K562 (cell line): ENCODE results near the gene TBL2. TPM values are rescaled to one million over a fixed set of nuclear protein-coding genes. Genes with fewer than 3 reads are reported as not detected.

Source experiments
- ATAC-seq: fragments of 200-7000 bp; cut with Tn5 transposase; 3 replicates; pipeline ENCODE4 v1.9.1; 2020; ENCODE audit warnings: moderate library complexity
- BruUV-seq: library from RNA; stranded (reverse); fragments of 400-500 nt; replicated peaks from 2 replicates; lab custom pipeline; 2021; lab: Mats Ljungman, UMichigan
- CTCF ChIA-PET: fragments of 300-600 bp; formaldehyde crosslinking; extraction: SDS; loops from one replicate; lab custom pipeline; 2021; ENCODE audit warnings: low intra/inter-chr PET ratio; lab: Yijun Ruan, JAX
- POLR2A ChIA-PET: fragments of 300-600, 350-650 bp; sonication (Branson Sonifier 250); formaldehyde crosslinking; extraction: SDS; loops from one replicate; lab custom pipeline; 2021; ENCODE audit warnings: antibody characterized with exemption, inconsistent platforms; lab: Yijun Ruan, JAX
- DNase-seq, 4 experiments: peaks; one replicate each; pipeline versions ENCODE4 v3.0.0 to v3.0.0-alpha.2; 2011 to 2018; ENCODE audit warnings: low spot score in 3 of 4, mixed read lengths in 3 of 4; ENCODE audit errors: extremely low read depth in 1 of 4
- FAIRE-seq: peaks from 2 replicates; lab custom pipeline; 2011; peaks lifted over from hg19 to GRCh38; lab: Jason Lieb, UNC
- H2AFZ ChIP-seq: 2 replicates; pipeline ENCODE4 v1.6.0; 2011; ENCODE audit warnings: low read depth, low read length, control low read depth, inconsistent platforms
- H3K27ac ChIP-seq: fragments of 200-600 bp; 3 replicates; pipeline ENCODE4 v1.8.0; 2011; ENCODE audit warnings: low read depth, mild to moderate bottlenecking, control low read depth, inconsistent platforms, low read length, moderate library complexity, mixed read lengths; ENCODE audit errors: extremely low read depth
- H3K27me3 ChIP-seq, 2 experiments: fragments of 300-600 bp in 1 of 2; 2 replicates in 1 of 2; 3 replicates in 1 of 2; pipeline versions ENCODE4 v1.6.0 to v1.8.0; 2011; ENCODE audit warnings: inconsistent platforms in 2 of 2, low read length in 2 of 2, mild to moderate bottlenecking in 1 of 2, mixed read lengths in 1 of 2, moderate library complexity in 1 of 2; ENCODE audit not compliant: control insufficient read depth in 2 of 2, insufficient read depth in 2 of 2
- H3K36me3 ChIP-seq: fragments of 300-600 bp; 3 replicates; pipeline ENCODE4 v1.8.0; 2011; ENCODE audit warnings: mild to moderate bottlenecking, low read length, inconsistent platforms; ENCODE audit not compliant: control insufficient read depth, insufficient read depth
- H3K4me1 ChIP-seq, 2 experiments: fragments of 200-600 bp in 1 of 2; replicated peaks in 1 of 2; 2 replicates in 1 of 2; 3 replicates in 1 of 2; pipeline versions ENCODE4 v1.5.1 to v1.8.0; 2011; ENCODE audit warnings: inconsistent platforms in 2 of 2, low read length in 2 of 2, mild to moderate bottlenecking in 1 of 2, mixed read lengths in 1 of 2, moderate library complexity in 1 of 2; ENCODE audit not compliant: control insufficient read depth in 2 of 2, insufficient read depth in 2 of 2
- H3K4me2 ChIP-seq: 2 replicates; pipeline ENCODE4 v1.6.1; 2011; ENCODE audit warnings: low read length, control low read depth, inconsistent platforms, mixed read lengths; ENCODE audit not compliant: insufficient read depth
- H3K4me3 ChIP-seq: fragments of 200-600 bp; sonication (generic), shearing (Covaris generic); 2 replicates; pipeline ENCODE4 v1.5.1; 2016; ENCODE audit warnings: control low read depth, inconsistent platforms
- H3K79me2 ChIP-seq: fragments of 200-600 bp; 3 replicates; pipeline ENCODE4 v1.8.0; 2011; ENCODE audit warnings: low read length, inconsistent platforms; ENCODE audit not compliant: control insufficient read depth, insufficient read depth
- H3K9ac ChIP-seq, 2 experiments: 2 replicates each; pipeline versions ENCODE4 v1.6.0 to v1.6.1; 2011; ENCODE audit warnings: low read depth in 2 of 2, low read length in 2 of 2, control low read depth in 1 of 2, inconsistent platforms in 1 of 2, mild to moderate bottlenecking in 1 of 2, mixed read lengths in 1 of 2; ENCODE audit not compliant: insufficient read depth in 1 of 2
- H3K9me1 ChIP-seq: one replicate; pipeline ENCODE4 v1.6.0; 2011; ENCODE audit warnings: inconsistent platforms, mild to moderate bottlenecking, low read length, moderate library complexity; ENCODE audit not compliant: control insufficient read depth, insufficient read depth
- H3K9me3 ChIP-seq: replicated peaks from 2 replicates; pipeline ENCODE4 v1.5.1; 2011; ENCODE audit warnings: low read depth, low read length, inconsistent platforms; ENCODE audit not compliant: control insufficient read depth, insufficient read depth
- H4K20me1 ChIP-seq: replicated peaks from 2 replicates; pipeline ENCODE4 v1.6.1; 2011; ENCODE audit warnings: low read length, inconsistent platforms, mixed read lengths; ENCODE audit not compliant: control insufficient read depth, insufficient read depth
- ARID4B ChIP-seq: sonication (generic); formaldehyde crosslinking; IDR thresholded peaks from 2 replicates; pipeline ENCODE4 v1.8.0; 2022; ENCODE audit warnings: mild to moderate bottlenecking, missing genetic modification reagents
- CBFA2T3 ChIP-seq: fragments of 450-650 bp; IDR thresholded peaks from 2 replicates; pipeline ENCODE4 v1.6.1; 2017
- MYNN ChIP-seq, 2 experiments: sonication (generic); formaldehyde crosslinking in 1 of 2; IDR thresholded peaks; 2 replicates each; pipeline versions ENCODE4 v1.5.0 to v1.6.1; 2016 to 2020; ENCODE audit warnings: antibody characterized with exemption in 1 of 2, missing genetic modification reagents in 1 of 2
- ZNF311 ChIP-seq: fragments of 250-450 bp; sonication (Bioruptor Pico); IDR thresholded peaks from 2 replicates; pipeline ENCODE4 v1.4.0; 2020; ENCODE audit warnings: mild to moderate bottlenecking, moderate library complexity
- ZNF518B ChIP-seq: fragments of 250-450 bp; sonication (Bioruptor Pico); IDR thresholded peaks from 2 replicates; pipeline ENCODE4 v1.5.0; 2021; ENCODE audit warnings: mild to moderate bottlenecking, moderate library complexity
- WGBS: fragments of 100-300 bp; shearing (Covaris generic); methylation state at CpG from one replicate; pipeline ENCODE4 v1.1.6; 2016; ENCODE audit warnings: low coverage, mixed read lengths; ENCODE audit not compliant: insufficient coverage; ENCODE audit errors: missing lambda C conversion rate; 5-methylcytosine and 5-hydroxymethylcytosine counted together
- in situ Hi-C: fragments of 300-500 bp; cut with MboI; formaldehyde crosslinking; loops from 4 replicates; pipeline ENCODE4 v1.15.0; 2018; ENCODE audit warnings: inconsistent platforms, mixed read lengths
- intact Hi-C: fragments of 100-400 bp; cut with micrococcal nuclease; formaldehyde crosslinking; loops from 2 replicates; pipeline ENCODE4 v1.14.2; 2022
- polyA plus RNA-seq, 8 experiments: library from polyadenylated mRNA; depleted of rRNA in 4 of 8; stranded (reverse) in 5 of 8; unstranded in 3 of 8; fragments of >200 nt; fragmentation: Nextera tagmentation in 2 of 8; fragmentation: Illumina TruSeq in 1 of 8; extraction: Ambion mirVana in 2 of 8; extraction: Trizol in 1 of 8; gene quantifications; 2 replicates each; pipeline versions ENCODE4 v1.2.1 to v1.2.3, GENCODE V29; 2011 to 2014; ENCODE audit warnings: inconsistent platforms in 1 of 8, missing spikeins in 1 of 8
- total RNA-seq, 7 experiments: library from RNA; depleted of rRNA in 6 of 7; stranded (reverse); fragments of >200 nt in 6 of 7; fragmentation: Illumina TruSeq in 2 of 7; extraction: Trizol in 2 of 7; gene quantifications; 2 replicates each; pipeline versions ENCODE4 v1.2.1 to v1.2.3, GENCODE V29; 2011 to 2021; ENCODE audit warnings: low replicate concordance in 1 of 7

TBL2 gene
- total and polyA plus RNA-seq, 9 of the 15 experiments (the other 6 are each of a cell fraction or from before 2014, with no cell fraction given): 2.5 to 123 (median 49.2) TPM

- no peak for TF ChIP-seq ZNF518B (CRISPR knock-in tag)
Measured at GRCh38 chr7:73560109-73560835, 18.1 kb downstream of the TBL2 start (continued).

- peak within 1 kb of the TSS; percentile 99 for H2AFZ ChIP-seq
- in situ Hi-C loops: no loop called here
- TF ChIP-seq CBFA2T3: peak; percentile 33
- TF ChIP-seq ZNF311 (CRISPR knock-in tag): peak; percentile 44; the same call in 1 of the 2 replicates
- TF ChIP-seq ARID4B (CRISPR knock-in tag): peak; percentile 56
- peak; percentile 36; the same call in 1 of the 2 replicates for TF ChIP-seq MYNN (IDR thresholded peaks at IDR 0.05)
- no peak for TF ChIP-seq MYNN (CRISPR knock-in tag; IDR thresholded peaks at IDR 0.05)
Measured at GRCh38 chr7:73557397-73558257, 20.8 kb downstream of the TBL2 start, which contains the start of gene BCL7B. BCL7B (minus strand) TSS chr7:73557690; CDS start chr7:73557578, 112 bp downstream.

More at GRCh38 chr7:73557397-73558257, 20.8 kb downstream of the TBL2 start, which contains the start of gene BCL7B:
- Histone ChIP-seq H3K79me2 (peaks cover 41% of the 10 kb centered on the region), H3K9me1 (no peaks in the 10 kb centered on the region), H3K4me1 (peaks cover 31 to 37% of the 10 kb centered on the region in 2 experiments), H3K4me2 (peak within 1 kb of the TSS; percentile 84), H3K27ac (peak within 1 kb of the TSS; percentile 99), H3K4me3 (peak within 1 kb of the TSS; percentile 95), H4K20me1 (peaks cover 2% of the 10 kb centered on the region), H3K27me3 (no peaks in the 10 kb centered on the region), H3K9ac (peak within 1 kb of the TSS; percentile 90 to 93), H3K9me3 (no peaks in the 10 kb centered on the region), H3K36me3 (peaks cover 29% of the 10 kb centered on the region)
- ATAC-seq (peak; percentile 63), DNase-seq (peak; percentile 90 to 100 (median 100)), FAIRE-seq (peak; percentile 44)
- ChIA-PET CTCF (interaction anchor here (0.7 kb wide), 1 partner anchor 36 kb away, joined by 3 read pairs; no protein-coding TSS in a partner anchor), POLR2A (interaction anchor here (1.2 to 1.9 kb wide), 5 partner anchors 10 to 35 kb away, joined by 3 to 7 read pairs (median 5); partner anchors contain the start of genes BAZ1B and TBL2)
- 5% methylated on average over 46 of the region's 83 CpGs for WGBS
- intact Hi-C loops: loop anchor here (2.0 kb wide), 1 partner anchor 37 kb away; no protein-coding TSS in a partner anchor
- no TSS peak for BruUV-seq
